ENCODE measurements around the gene ADAMTS2. TPM values are rescaled to one million over a fixed set of nuclear protein-coding genes. Genes with fewer than 3 reads are reported as not detected.

ADAMTS2 gene
- total and polyA plus RNA-seq, 2 of the 4 experiments (the other 2 are of a cell fraction) = 19.0 to 58.8 TPM

GRCh38 chr5:179209359-179210150 lies 135.7 kb downstream of the ADAMTS2 start:
- Histone ChIP-seq H3K27ac (ENCODE audit: insufficient read depth, low read length) (no peak overlapping the region), H4K91ac (ENCODE audit: insufficient read depth, low read depth, low read length) (no peak overlapping the region), H3K27me3 (ENCODE audit: control insufficient read depth, insufficient read depth, low read length) (no peaks in the 10 kb centered on the region), H3K9me3 (ENCODE audit: control insufficient read depth, insufficient read depth, low read length) (no peaks in the 10 kb centered on the region), H2BK5ac (ENCODE audit: low read depth, low read length, poor library complexity, severe bottlenecking) (no peak overlapping the region), H2AFZ (replicated peaks; ENCODE audit: low read length, poor library complexity) (peak overlapping the region; percentile 56), H3K14ac (replicated peaks; ENCODE audit: low read depth, low read length) (no peak overlapping the region), H4K20me1 (ENCODE audit: insufficient read depth, low read length) (peaks cover 12% of the 10 kb centered on the region; the same call in 1 of the 2 replicates), H3K4ac (ENCODE audit: low read depth, low read length) (peak overlapping the region; percentile 42), H3K36me3 (ENCODE audit: control insufficient read depth, insufficient read depth, low read length) (no peaks in the 10 kb centered on the region), H4K8ac (ENCODE audit: low read depth in 2 of 2, low read length in 2 of 2) (no peak overlapping the region), H3K18ac (ENCODE audit: low read depth, low read length) (no peak overlapping the region), H3K9ac (ENCODE audit: low read depth, low read length) (no peak overlapping the region), H3K79me1 (ENCODE audit: low read depth in 1 of 2, low read length in 2 of 2) (peaks cover 13 to 54% of the 10 kb centered on the region in 2 experiments), H2AK5ac (ENCODE audit: low read depth, low read length) (peak overlapping the region; percentile 72; the same call in 1 of the 2 replicates), H4K5ac (ENCODE audit: low read depth, low read length) (no peak overlapping the region), H2BK120ac (ENCODE audit: low read depth, low read length) (peak overlapping the region; percentile 32; the same call in 1 of the 2 replicates), H3K4me2 (ENCODE audit: low read depth, low read length) (no peak overlapping the region), H3K4me1 (ENCODE audit: control insufficient read depth, insufficient read depth, low read length) (peaks cover 10% of the 10 kb centered on the region), H3K4me3 (ENCODE audit: insufficient read depth, low read depth, low read length) (no peak overlapping the region), H2BK15ac (ENCODE audit: low read depth, low read length) (no peak overlapping the region), H3K56ac (ENCODE audit: extremely low read depth, insufficient read depth, low read length) (no peak overlapping the region), H2AK9ac (replicated peaks; ENCODE audit: low read depth, low read length, poor library complexity) (peak overlapping the region; percentile 79), H3K23ac (ENCODE audit: low read depth, low read length) (no peak overlapping the region), H3K9me1 (ENCODE audit: insufficient read depth, low read length) (peaks cover 9% of the 10 kb centered on the region), H2BK20ac (ENCODE audit: low read depth, low read length) (no peak overlapping the region)
- in situ Hi-C loops (cut with MboI; ENCODE audit: low sequenced_read_pairs) = no loop called here
- TF ChIP-seq MAZ (IDR thresholded peaks at IDR 0.05; ENCODE audit: borderline replicate concordance, low read depth, low read length) (0 out of 2 replicates have a peak, but pooled peaks have one; percentile 29), MAFK (IDR thresholded peaks at IDR 0.05; ENCODE audit: low read depth, low read length) (no peak), MXI1 (IDR thresholded peaks at IDR 0.05; ENCODE audit: borderline replicate concordance, low read depth, low read length) (peak; percentile 64; the same call in 1 of the 2 replicates), FOS (IDR thresholded peaks at IDR 0.05; ENCODE audit: low read depth, low read length) (0 out of 2 replicates have a peak, but pooled peaks have one; percentile 23)
- ChIA-PET POLR2A (ENCODE audit: unreplicated experiment) (no interaction called here), CTCF (interaction anchor here (1.0 kb wide), 1 partner anchor 52 kb away, joined by 3 read pairs; no protein-coding TSS in a partner anchor)
- no TSS peak for BruUV-seq (replicated peaks)
- ATAC-seq (ENCODE audit: low read depth) = peak; percentile 77
- intact Hi-C loops (cut with micrococcal nuclease) = loop anchor here (5.0 kb wide), 1 partner anchor 133 kb away; no protein-coding TSS in a partner anchor
- no CpG with 5 or more reads among the region's 20 CpGs for WGBS, 2 experiments (ENCODE audit: extremely low coverage in 2 of 2, insufficient read length in 1 of 2)
- dilution Hi-C loops (cut with HindIII; ENCODE audit: low sequenced_read_pairs, unreplicated experiment) = no loop called here
- DNase-seq = peak; percentile 74
